Activated T-cell treated with anti-CD3 and anti-CD28 coated beads, Interleukin-2, amount 50 U/mL, for 24 hours (primary cell): ENCODE results near the gene CNP.
"Not testable (repeated sequence)": the region's sequence is repeated elsewhere in the genome, so short reads cannot be mapped to it uniquely, and the experiment has no call there.

ENCODE experiments used
- DNase-seq: peaks from one replicate; pipeline ENCODE4 v3.0.0-alpha.2; 2020
- H3K27ac Mint-ChIP-seq: 2 replicates; pipeline ENCODE4 v1.8.0; 2020; ENCODE audit warnings: mild to moderate bottlenecking, mixed read lengths
- H3K27me3 Mint-ChIP-seq: 2 replicates; pipeline ENCODE4 v1.8.0; 2020; ENCODE audit warnings: mixed read lengths
- H3K36me3 Mint-ChIP-seq: 2 replicates; pipeline ENCODE4 v1.8.0; 2020; ENCODE audit warnings: low read depth, mixed read lengths
- H3K4me1 Mint-ChIP-seq: 2 replicates; pipeline ENCODE4 v1.8.0; 2020; ENCODE audit warnings: low read depth, mixed read lengths
- H3K4me3 Mint-ChIP-seq: 2 replicates; pipeline ENCODE4 v1.8.0; 2020; ENCODE audit warnings: mild to moderate bottlenecking, moderate library complexity, mixed read lengths
- H3K9me3 Mint-ChIP-seq: 2 replicates; pipeline ENCODE4 v1.8.0; 2020; ENCODE audit warnings: mixed read lengths

CNP gene

DNA sequence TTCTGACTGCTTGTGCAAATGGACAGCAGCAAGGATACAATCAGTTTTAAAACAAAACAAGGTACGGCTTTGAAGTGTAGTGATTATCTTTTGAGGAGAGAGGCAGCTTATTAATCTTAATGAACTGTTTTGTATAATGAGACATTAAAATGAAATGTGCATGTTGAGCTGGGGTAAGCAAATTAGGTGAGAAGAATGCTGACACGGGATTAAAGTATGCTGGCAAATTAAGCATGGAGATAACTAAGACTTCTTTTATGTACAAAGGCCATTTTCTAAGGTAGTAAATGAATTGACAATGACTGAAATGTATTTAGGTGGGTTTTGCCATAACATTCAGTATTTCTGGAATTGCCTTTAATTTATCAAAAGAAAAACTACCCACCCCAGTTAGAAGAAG is 31.9 kb downstream of the CNP start:
- Mint-ChIP-seq H3K36me3 (peaks cover 92% of the 10 kb centered on the region), H3K9me3 (no peaks in the 10 kb centered on the region), H3K27me3 (no peaks in the 10 kb centered on the region), H3K4me1 (peaks cover 23% of the 10 kb centered on the region), H3K4me3 (no peak overlapping the region), H3K27ac (no peak overlapping the region)
- no peak for DNase-seq

DNA sequence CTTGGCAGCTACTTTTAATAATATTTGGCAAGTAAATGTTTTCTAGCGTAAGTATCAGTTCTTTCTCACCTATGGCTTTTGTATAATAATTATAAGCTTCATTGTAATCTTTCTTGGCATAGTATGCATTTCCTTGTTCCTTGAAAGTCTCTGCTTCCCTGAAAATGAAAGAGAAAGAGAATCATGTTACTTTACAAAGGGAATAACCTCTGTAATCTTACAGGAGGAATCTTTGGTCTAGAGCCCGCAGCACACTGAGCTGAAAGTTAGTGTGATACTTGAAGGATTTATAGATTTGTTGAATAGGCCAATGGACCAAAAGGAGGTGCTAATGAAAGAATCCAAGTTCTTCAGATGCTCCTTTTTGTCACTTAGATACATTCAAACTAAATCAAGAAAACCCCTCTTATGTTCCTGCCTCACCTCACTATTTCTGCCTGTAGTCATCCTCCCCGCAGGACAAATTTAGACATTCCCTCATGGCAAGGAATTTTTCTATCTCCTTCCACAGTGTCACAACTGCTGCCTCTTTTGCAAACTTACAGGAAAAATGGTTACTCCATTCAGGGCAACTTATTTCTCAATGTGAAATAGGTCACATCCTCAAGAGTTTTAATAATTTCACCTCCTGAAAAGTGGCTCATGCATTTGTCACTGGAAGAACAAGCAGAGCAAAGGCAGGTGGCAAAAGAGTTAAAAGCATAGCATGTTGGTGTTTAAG is 34.0 kb downstream of the CNP start:
- peak overlapping the region; percentile 50 for H3K27ac Mint-ChIP-seq
- H3K4me3 Mint-ChIP-seq: no peak overlapping the region
- H3K27me3 Mint-ChIP-seq: no peaks in the 10 kb centered on the region
- no peak for DNase-seq
- no peaks in the 10 kb centered on the region for H3K9me3 Mint-ChIP-seq
- H3K36me3 Mint-ChIP-seq: peaks cover 90% of the 10 kb centered on the region
- H3K4me1 Mint-ChIP-seq: peaks cover 39% of the 10 kb centered on the region

DNA sequence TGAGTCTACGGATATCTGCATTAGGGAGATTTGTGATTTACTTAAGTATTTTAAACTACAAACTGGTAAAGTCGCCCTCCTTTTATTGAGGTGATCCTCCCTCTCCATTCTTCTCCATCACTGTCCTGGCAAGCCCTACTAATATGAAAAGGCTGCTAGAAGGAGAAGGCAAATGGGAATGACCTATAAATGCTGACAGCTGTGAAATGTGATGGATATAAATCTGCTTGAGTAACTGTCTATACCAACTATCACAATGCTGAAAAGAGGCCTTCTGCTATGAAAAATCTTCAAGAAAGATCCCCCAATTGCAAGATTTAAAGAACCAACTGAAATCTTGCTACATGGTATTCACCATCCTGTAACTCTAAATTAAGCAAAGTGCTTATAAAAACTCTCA is 35.1 kb downstream of the CNP start:
- no peak overlapping the region for H3K27ac Mint-ChIP-seq
- H3K4me1 Mint-ChIP-seq: peaks cover 31% of the 10 kb centered on the region
- H3K4me3 Mint-ChIP-seq: no peak overlapping the region
- DNase-seq: no peak
- peaks cover 79% of the 10 kb centered on the region for H3K36me3 Mint-ChIP-seq
- no peaks in the 10 kb centered on the region for H3K27me3 Mint-ChIP-seq
- H3K9me3 Mint-ChIP-seq: no peaks in the 10 kb centered on the region

DNA sequence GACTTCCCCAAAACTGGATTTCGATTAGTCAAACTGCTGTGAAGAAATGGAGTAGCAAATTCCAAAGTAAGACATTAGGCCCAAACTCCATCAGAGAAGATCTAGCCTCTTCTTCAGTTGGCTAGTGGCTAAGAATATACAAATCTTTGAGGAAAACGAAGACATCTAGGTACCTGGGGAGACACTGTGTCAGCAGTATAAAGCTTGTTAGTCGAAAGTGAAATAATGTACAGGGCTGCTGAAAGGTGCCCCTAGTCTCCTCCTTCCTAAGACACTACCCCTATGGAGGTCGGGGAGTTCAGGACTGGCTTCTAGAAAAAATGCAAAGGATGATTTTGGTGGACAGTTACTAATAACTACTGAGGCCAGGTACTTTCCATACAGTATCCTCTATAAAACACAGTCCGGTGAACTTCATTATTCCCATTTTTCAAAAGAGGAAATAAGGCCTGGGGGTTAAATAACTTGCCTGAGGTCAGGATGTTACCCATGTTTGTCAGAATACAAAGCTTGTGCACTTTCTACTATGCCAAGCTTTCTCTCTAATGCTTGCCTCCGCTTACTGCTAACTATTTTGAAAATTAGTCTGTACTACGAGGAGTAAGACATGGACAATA is 35.7 kb downstream of the CNP start:
- Mint-ChIP-seq H3K4me3 (no peak overlapping the region), H3K27me3 (no peaks in the 10 kb centered on the region), H3K27ac (no peak overlapping the region), H3K36me3 (peaks cover 76% of the 10 kb centered on the region), H3K9me3 (no peaks in the 10 kb centered on the region), H3K4me1 (peaks cover 30% of the 10 kb centered on the region)
- DNase-seq: no peak

DNA sequence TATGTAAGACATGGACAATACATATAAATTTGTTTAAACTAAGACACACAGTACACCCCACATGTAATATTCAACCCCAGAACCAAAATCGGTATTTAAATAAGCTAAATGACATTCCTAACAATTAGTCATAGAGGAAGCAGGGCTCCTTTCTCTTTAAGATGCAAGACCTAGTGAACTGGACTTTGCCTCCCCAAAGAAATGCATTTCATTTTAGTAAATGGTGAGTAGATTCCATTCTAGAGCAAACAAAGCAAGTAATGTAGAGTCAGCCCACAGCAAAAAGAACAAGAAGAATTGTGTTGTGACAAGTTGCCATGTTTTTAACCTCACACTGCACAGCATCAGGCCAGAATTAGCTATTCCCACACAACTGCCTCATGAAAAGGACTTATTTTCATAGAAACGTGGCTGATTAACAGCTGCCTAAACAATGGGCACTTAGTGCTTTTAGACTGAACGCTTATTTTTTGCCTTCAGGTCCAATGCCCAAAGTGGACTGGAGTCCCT is 36.3 kb downstream of the CNP start:
- H3K4me3 Mint-ChIP-seq: no peak overlapping the region
- peaks cover 72% of the 10 kb centered on the region for H3K36me3 Mint-ChIP-seq
- peak overlapping the region; percentile 15 for H3K27ac Mint-ChIP-seq
- H3K9me3 Mint-ChIP-seq: no peaks in the 10 kb centered on the region
- H3K4me1 Mint-ChIP-seq: peaks cover 30% of the 10 kb centered on the region
- no peak for DNase-seq
- no peaks in the 10 kb centered on the region for H3K27me3 Mint-ChIP-seq

DNA sequence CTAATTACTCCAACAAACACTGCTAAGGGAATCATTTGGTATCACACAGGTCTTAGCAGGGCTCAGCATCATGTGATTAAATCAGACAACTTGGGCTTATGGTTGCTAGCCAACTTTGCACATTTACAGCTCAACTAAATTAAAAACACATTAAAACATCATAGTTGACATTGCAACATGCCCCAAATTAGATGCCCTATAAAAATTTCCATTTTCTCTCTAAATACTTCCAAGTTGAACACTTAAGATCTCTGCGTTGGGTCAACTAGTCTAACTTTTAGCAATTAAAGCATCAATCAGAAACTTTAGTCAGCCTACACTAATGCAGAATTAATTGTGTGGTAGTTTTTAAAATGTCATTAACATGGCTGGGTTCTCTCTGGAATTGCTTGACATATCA is 38.6 kb downstream of the CNP start:
- Mint-ChIP-seq H3K9me3 (no peaks in the 10 kb centered on the region), H3K4me3 (no peak overlapping the region), H3K27ac (peak overlapping the region; percentile 75), H3K36me3 (peaks cover 67% of the 10 kb centered on the region), H3K27me3 (no peaks in the 10 kb centered on the region), H3K4me1 (peaks cover 44% of the 10 kb centered on the region)
- no peak for DNase-seq

DNA sequence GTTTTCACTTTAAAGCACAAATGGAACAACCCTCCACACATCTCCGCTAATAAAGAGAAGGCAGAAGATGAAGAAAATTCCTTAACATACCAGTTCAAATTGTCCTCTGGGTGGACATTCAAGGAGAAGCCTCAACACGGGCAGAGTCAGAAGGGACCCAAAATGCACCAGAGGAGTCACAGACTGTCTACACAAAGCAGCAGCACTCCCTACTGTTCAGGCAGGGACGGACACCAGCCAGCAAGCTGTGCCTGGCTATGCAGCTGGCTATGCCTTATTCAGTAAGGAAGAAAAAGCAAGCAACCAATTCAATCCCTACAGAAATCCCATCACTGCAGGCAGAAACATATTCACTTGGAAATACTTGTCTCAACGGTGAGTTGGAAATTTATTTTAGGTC is 42.6 kb downstream of the CNP start:
- Mint-ChIP-seq H3K4me3 (no peak overlapping the region), H3K36me3 (peaks cover 56% of the 10 kb centered on the region), H3K27me3 (no peaks in the 10 kb centered on the region), H3K27ac (peak overlapping the region; percentile 32), H3K9me3 (no peaks in the 10 kb centered on the region), H3K4me1 (peaks cover 59% of the 10 kb centered on the region)
- DNase-seq: no peak

DNA sequence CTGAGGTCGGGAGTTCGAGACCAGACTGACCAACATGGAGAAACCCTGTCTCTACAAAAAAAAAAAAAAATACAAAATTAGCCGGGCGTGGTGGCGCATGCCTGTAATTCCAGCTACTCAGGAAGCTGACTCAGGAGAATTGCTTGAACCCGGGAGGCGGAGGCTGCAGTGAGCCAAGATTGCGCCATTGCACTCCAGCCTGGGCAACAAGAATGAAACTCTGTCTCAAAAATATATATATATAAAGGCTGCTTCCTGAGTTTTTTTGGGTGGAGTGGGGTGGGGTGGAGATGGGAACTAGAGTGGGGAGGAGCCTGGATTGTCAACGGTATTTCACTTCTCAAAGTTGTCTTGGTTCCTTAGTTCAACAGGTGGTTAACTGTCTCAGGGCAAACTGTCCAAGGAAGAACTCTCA is 43.7 kb downstream of the CNP start:
- Mint-ChIP-seq H3K27ac (peak overlapping the region; percentile 48), H3K36me3 (peaks cover 54% of the 10 kb centered on the region), H3K4me1 (peaks cover 55% of the 10 kb centered on the region)
- H3K4me3 Mint-ChIP-seq, H3K27me3 Mint-ChIP-seq, DNase-seq, H3K9me3 Mint-ChIP-seq: not testable (repeated sequence)

DNA sequence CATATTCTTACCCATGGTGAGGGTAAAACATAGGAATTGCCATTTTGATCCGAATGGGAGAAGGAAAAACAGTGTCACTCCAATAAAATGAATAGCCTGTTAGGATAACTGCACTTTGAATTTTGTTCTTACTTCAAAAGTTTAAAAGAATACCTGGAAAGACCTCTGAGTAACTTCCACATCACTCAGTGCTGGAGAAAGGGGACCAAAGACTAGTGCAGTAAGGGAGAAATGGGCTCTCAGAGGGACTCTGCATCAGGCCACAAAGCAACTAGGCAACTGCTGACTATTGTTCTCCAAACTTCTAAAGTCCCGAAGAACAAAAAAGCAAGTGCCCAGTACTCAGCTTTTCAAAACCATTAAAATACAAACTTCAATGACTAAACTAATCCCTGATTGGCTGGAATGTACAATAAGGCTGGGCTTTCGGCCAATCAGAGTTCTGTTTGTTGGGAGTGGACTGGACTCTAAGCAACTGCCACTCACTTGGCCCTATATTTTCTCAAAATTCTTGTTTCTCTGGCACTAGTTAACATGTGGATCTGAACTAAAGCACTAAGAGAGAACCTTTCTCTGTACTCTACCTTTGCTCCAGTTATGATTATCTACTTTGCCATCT is 44.4 kb downstream of the CNP start:
- Mint-ChIP-seq H3K4me3 (no peak overlapping the region), H3K9me3 (no peaks in the 10 kb centered on the region), H3K27ac (peak overlapping the region; percentile 48), H3K27me3 (no peaks in the 10 kb centered on the region), H3K4me1 (peaks cover 60% of the 10 kb centered on the region), H3K36me3 (peaks cover 59% of the 10 kb centered on the region)
- DNase-seq: no peak

DNA sequence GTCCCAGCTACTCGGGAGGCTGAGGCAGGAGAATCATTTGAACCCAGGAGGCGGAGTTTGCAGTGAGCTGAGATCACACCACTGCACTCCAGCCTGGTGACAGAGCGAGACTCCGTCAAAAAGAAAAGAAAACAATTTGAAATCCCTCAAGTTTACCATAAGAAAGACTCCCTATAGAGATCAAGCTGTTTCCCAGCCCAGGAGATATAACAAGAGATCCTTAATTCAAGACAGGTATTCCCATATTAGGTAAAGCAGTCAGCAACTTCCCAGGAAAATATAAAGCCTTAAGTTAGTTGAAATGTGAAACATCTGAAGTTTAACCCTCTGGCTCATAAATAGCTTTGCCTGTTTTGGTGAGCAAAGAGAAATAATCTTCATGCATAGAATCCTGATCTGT is 45.8 kb downstream of the CNP start:
- H3K27me3 Mint-ChIP-seq, H3K4me3 Mint-ChIP-seq, H3K9me3 Mint-ChIP-seq, DNase-seq: not testable (repeated sequence)
- H3K27ac Mint-ChIP-seq: peak overlapping the region; percentile 27
- H3K4me1 Mint-ChIP-seq: peaks cover 60% of the 10 kb centered on the region
- peaks cover 67% of the 10 kb centered on the region for H3K36me3 Mint-ChIP-seq

DNA sequence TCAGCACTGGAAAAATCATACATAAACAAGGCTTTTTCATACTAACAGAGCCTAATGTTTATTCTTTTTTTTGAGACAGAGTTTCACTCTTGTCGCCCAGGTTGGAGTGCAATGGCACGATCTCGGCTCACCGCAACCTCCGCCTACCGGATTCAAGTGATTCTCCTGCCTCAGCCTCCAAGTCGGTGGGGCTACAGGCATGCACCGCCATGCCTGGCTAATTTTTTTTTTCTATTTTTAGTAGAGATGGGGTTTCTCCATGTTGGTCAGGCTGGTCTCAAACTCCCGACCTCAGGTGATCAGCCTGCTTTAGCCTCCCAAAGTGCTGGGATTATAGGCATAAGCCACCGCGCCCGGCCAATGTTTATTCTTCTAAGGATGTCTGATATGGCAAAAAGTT is 47.1 kb downstream of the CNP start:
- not testable (repeated sequence) for H3K27me3 Mint-ChIP-seq, H3K4me3 Mint-ChIP-seq, H3K9me3 Mint-ChIP-seq, DNase-seq
- H3K4me1 Mint-ChIP-seq: peaks cover 72% of the 10 kb centered on the region
- H3K27ac Mint-ChIP-seq: peak overlapping the region; percentile 68
- peaks cover 73% of the 10 kb centered on the region for H3K36me3 Mint-ChIP-seq

DNA sequence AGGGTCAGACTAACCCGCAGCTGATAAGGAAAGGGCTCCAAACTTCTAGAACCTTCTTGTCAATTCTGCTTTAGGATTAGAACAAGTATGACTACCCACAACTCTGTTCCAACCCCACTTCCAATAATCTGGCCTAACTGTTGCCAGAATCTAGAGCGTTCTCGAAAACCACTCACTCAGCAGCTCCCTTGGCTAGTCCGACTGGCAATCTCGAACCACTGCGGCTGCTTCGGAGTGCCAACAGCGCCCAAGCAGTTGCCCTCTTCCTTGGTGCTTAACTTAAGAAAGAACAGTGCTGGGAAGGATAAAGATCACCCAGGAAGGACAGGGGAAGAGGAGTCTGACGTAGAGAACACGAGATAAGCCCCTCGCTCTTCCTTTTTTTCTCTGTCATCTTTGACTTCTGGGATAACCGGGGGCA is 49.8 kb downstream of the CNP start:
- no peak for DNase-seq

DNA sequence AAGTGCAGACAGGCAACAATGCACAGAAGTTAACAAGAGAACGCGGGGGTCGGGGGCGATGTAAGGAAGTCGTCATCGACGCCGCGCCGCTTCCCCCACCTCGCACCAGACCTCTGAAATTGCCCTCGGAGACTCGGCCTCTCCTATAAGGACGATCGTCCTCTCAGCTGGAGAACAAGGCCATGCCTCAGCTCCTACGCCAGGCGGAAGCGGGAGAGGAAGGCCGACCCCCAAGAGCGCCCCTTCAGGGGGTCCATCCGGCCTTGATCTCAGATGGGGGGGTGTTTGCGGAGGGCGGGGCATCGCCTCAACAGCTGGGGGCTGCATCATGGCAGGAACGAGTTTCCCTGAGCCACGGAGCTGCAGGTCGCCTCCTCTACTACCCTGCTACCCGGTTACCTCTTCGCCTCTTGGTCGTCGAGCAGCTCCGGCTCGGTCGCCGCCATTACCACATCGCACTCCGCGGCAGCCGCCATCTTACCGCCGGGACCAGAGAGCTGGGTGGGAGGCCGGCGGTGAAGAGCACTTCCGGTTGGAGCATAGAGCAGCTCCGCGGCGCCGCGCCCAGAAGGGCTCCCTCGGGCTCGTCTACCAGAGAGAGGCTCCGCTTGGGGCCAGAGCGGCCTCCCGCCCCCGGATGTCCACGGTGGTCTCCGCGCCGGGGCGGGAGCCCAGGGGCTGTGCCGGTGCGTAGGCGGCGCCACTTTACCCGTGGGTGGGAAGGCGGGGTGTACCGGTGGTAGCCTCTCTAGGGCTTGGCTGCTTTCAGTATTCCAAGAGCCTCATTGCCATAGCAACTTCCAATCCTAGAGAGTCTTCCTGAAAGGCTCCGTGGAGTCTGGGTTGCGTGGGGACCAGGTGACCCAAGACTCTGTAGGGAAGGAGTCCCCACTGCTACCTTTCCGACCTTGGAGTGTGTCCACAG is 50.6 kb downstream of the CNP start, which contains the start of gene DNAJC7:
Gene DNAJC7 (minus strand): TSS at position 499 of the 925 bp plus-strand sequence. CDS start 23 bp downstream, at position 476.
- Mint-ChIP-seq H3K4me3 (peak within 1 kb of the TSS; percentile 97), H3K27ac (peak within 1 kb of the TSS; percentile 98), H3K27me3 (no peaks in the 10 kb centered on the region), H3K36me3 (peaks cover 64% of the 10 kb centered on the region), H3K9me3 (peaks cover 2% of the 10 kb centered on the region), H3K4me1 (peaks cover 65% of the 10 kb centered on the region)
- DNase-seq: peak; percentile 92

More for the DNA sequence above, 49.8 kb downstream of the CNP start:
- peaks cover 68% of the 10 kb centered on the region for H3K4me1 Mint-ChIP-seq
- H3K27ac Mint-ChIP-seq: peak overlapping the region; percentile 98
- no peaks in the 10 kb centered on the region for H3K27me3 Mint-ChIP-seq
- H3K4me3 Mint-ChIP-seq: peak overlapping the region; percentile 97
- H3K36me3 Mint-ChIP-seq: peaks cover 62% of the 10 kb centered on the region
- H3K9me3 Mint-ChIP-seq: peaks cover 2% of the 10 kb centered on the region

DNA sequence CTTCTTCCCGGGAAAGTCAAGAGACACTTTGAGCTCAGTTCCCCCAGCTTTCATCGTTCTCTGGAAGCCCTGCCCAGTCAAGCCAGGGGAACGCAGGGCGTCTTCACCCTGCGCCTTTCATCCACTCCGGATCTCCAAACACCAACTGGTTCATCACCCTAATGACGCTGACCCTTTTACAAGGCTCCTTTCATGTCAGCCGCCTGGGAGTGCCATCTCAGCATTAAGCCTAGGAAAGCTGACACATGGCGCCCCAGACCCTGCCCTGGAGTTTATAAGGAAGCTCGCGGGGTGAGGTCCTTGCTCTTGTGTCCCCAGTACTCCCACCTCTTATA is 51.2 kb downstream of the CNP start:
- H3K9me3 Mint-ChIP-seq: peaks cover 2% of the 10 kb centered on the region
- peaks cover 61% of the 10 kb centered on the region for H3K4me1 Mint-ChIP-seq
- no peaks in the 10 kb centered on the region for H3K27me3 Mint-ChIP-seq
- no peak for DNase-seq
- peak overlapping the region; percentile 97 for H3K4me3 Mint-ChIP-seq
- peaks cover 67% of the 10 kb centered on the region for H3K36me3 Mint-ChIP-seq
- peak overlapping the region; percentile 98 for H3K27ac Mint-ChIP-seq
